K562 (cell line): Measurements from ENCODE around the gene MAPK1IP1L. TPM values are rescaled to one million over a fixed set of nuclear protein-coding genes. Genes with fewer than 3 reads are reported as not detected.
A peak's percentile ranks its signal among the peaks of the same experiment; 100 is the strongest.

ENCODE experiments used
- ATAC-seq: fragments of 200-7000 bp; cut with Tn5 transposase; 3 replicates; pipeline ENCODE4 v1.9.1; 2020; ENCODE audit warnings: moderate library complexity
- BruUV-seq: library from RNA; stranded (reverse); fragments of 400-500 nt; replicated peaks from 2 replicates; lab custom pipeline; 2021; lab: Mats Ljungman, UMichigan
- CTCF ChIA-PET: fragments of 300-600 bp; formaldehyde crosslinking; extraction: SDS; loops from one replicate; lab custom pipeline; 2021; ENCODE audit warnings: low intra/inter-chr PET ratio; lab: Yijun Ruan, JAX
- POLR2A ChIA-PET: fragments of 300-600, 350-650 bp; sonication (Branson Sonifier 250); formaldehyde crosslinking; extraction: SDS; loops from one replicate; lab custom pipeline; 2021; ENCODE audit warnings: antibody characterized with exemption, inconsistent platforms; lab: Yijun Ruan, JAX
- DNase-seq, 4 experiments: peaks; one replicate each; pipeline versions ENCODE4 v3.0.0 to v3.0.0-alpha.2; 2011 to 2018; ENCODE audit warnings: low spot score in 3 of 4, mixed read lengths in 3 of 4; ENCODE audit errors: extremely low read depth in 1 of 4
- FAIRE-seq: peaks from 2 replicates; lab custom pipeline; 2011; peaks lifted over from hg19 to GRCh38; lab: Jason Lieb, UNC
- H2AFZ ChIP-seq: 2 replicates; pipeline ENCODE4 v1.6.0; 2011; ENCODE audit warnings: low read depth, low read length, control low read depth, inconsistent platforms
- H3K27ac ChIP-seq: fragments of 200-600 bp; 3 replicates; pipeline ENCODE4 v1.8.0; 2011; ENCODE audit warnings: low read depth, mild to moderate bottlenecking, control low read depth, inconsistent platforms, low read length, moderate library complexity, mixed read lengths; ENCODE audit errors: extremely low read depth
- H3K27me3 ChIP-seq, 2 experiments: fragments of 300-600 bp in 1 of 2; 2 replicates in 1 of 2; 3 replicates in 1 of 2; pipeline versions ENCODE4 v1.6.0 to v1.8.0; 2011; ENCODE audit warnings: inconsistent platforms in 2 of 2, low read length in 2 of 2, mild to moderate bottlenecking in 1 of 2, mixed read lengths in 1 of 2, moderate library complexity in 1 of 2; ENCODE audit not compliant: control insufficient read depth in 2 of 2, insufficient read depth in 2 of 2
- H3K36me3 ChIP-seq: fragments of 300-600 bp; 3 replicates; pipeline ENCODE4 v1.8.0; 2011; ENCODE audit warnings: mild to moderate bottlenecking, low read length, inconsistent platforms; ENCODE audit not compliant: control insufficient read depth, insufficient read depth
- H3K4me1 ChIP-seq, 2 experiments: fragments of 200-600 bp in 1 of 2; replicated peaks in 1 of 2; 2 replicates in 1 of 2; 3 replicates in 1 of 2; pipeline versions ENCODE4 v1.5.1 to v1.8.0; 2011; ENCODE audit warnings: inconsistent platforms in 2 of 2, low read length in 2 of 2, mild to moderate bottlenecking in 1 of 2, mixed read lengths in 1 of 2, moderate library complexity in 1 of 2; ENCODE audit not compliant: control insufficient read depth in 2 of 2, insufficient read depth in 2 of 2
- H3K4me2 ChIP-seq: 2 replicates; pipeline ENCODE4 v1.6.1; 2011; ENCODE audit warnings: low read length, control low read depth, inconsistent platforms, mixed read lengths; ENCODE audit not compliant: insufficient read depth
- H3K4me3 ChIP-seq: fragments of 200-600 bp; sonication (generic), shearing (Covaris generic); 2 replicates; pipeline ENCODE4 v1.5.1; 2016; ENCODE audit warnings: control low read depth, inconsistent platforms
- H3K79me2 ChIP-seq: fragments of 200-600 bp; 3 replicates; pipeline ENCODE4 v1.8.0; 2011; ENCODE audit warnings: low read length, inconsistent platforms; ENCODE audit not compliant: control insufficient read depth, insufficient read depth
- H3K9ac ChIP-seq, 2 experiments: 2 replicates each; pipeline versions ENCODE4 v1.6.0 to v1.6.1; 2011; ENCODE audit warnings: low read depth in 2 of 2, low read length in 2 of 2, control low read depth in 1 of 2, inconsistent platforms in 1 of 2, mild to moderate bottlenecking in 1 of 2, mixed read lengths in 1 of 2; ENCODE audit not compliant: insufficient read depth in 1 of 2
- H3K9me1 ChIP-seq: one replicate; pipeline ENCODE4 v1.6.0; 2011; ENCODE audit warnings: inconsistent platforms, mild to moderate bottlenecking, low read length, moderate library complexity; ENCODE audit not compliant: control insufficient read depth, insufficient read depth
- H3K9me3 ChIP-seq: replicated peaks from 2 replicates; pipeline ENCODE4 v1.5.1; 2011; ENCODE audit warnings: low read depth, low read length, inconsistent platforms; ENCODE audit not compliant: control insufficient read depth, insufficient read depth
- H4K20me1 ChIP-seq: replicated peaks from 2 replicates; pipeline ENCODE4 v1.6.1; 2011; ENCODE audit warnings: low read length, inconsistent platforms, mixed read lengths; ENCODE audit not compliant: control insufficient read depth, insufficient read depth
- CBX1 ChIP-seq: sonication (generic); IDR thresholded peaks from 2 replicates; pipeline ENCODE4 v1.6.1; 2016; ENCODE audit warnings: antibody characterized with exemption, low read depth, mild to moderate bottlenecking
- CBX3 ChIP-seq, 2 experiments: IDR thresholded peaks; 1 replicate in 1 of 2; 2 replicates in 1 of 2; pipeline ENCODE4 v1.6.1; 2012; ENCODE audit warnings: inconsistent platforms in 2 of 2, low read length in 2 of 2, borderline replicate concordance in 1 of 2, control low read depth in 1 of 2
- CBX5 ChIP-seq: IDR thresholded peaks from 2 replicates; pipeline ENCODE4 v1.6.1; 2014; ENCODE audit warnings: low read depth, borderline replicate concordance
- NFRKB ChIP-seq: fragments of 450-650 bp; IDR thresholded peaks from 2 replicates; pipeline ENCODE4 v1.6.1; 2016; ENCODE audit warnings: low read depth
- RHOXF2B ChIP-seq: fragments of 250-450 bp; sonication (Bioruptor Pico); conservative IDR thresholded peaks from 2 replicates; pipeline ENCODE4 v1.5.1; 2021
- TRIM24 ChIP-seq, 2 experiments: fragments of 450-650 bp; IDR thresholded peaks; 2 replicates each; pipeline ENCODE4 v1.6.1; 2016
- TRIM28 ChIP-seq: fragments of 450-650 bp; IDR thresholded peaks from 2 replicates; pipeline ENCODE4 v1.6.1; 2017
- ZNF324 ChIP-seq: fragments of 250-450 bp; sonication (Bioruptor Pico); IDR thresholded peaks from 2 replicates; pipeline ENCODE4 v1.4.0; 2020; ENCODE audit warnings: mild to moderate bottlenecking
- WGBS: fragments of 100-300 bp; shearing (Covaris generic); methylation state at CpG from one replicate; pipeline ENCODE4 v1.1.6; 2016; ENCODE audit warnings: low coverage, mixed read lengths; ENCODE audit not compliant: insufficient coverage; ENCODE audit errors: missing lambda C conversion rate; 5-methylcytosine and 5-hydroxymethylcytosine counted together
- in situ Hi-C: fragments of 300-500 bp; cut with MboI; formaldehyde crosslinking; loops from 4 replicates; pipeline ENCODE4 v1.15.0; 2018; ENCODE audit warnings: inconsistent platforms, mixed read lengths
- intact Hi-C: fragments of 100-400 bp; cut with micrococcal nuclease; formaldehyde crosslinking; loops from 2 replicates; pipeline ENCODE4 v1.14.2; 2022
- polyA plus RNA-seq, 8 experiments: library from polyadenylated mRNA; depleted of rRNA in 4 of 8; stranded (reverse) in 5 of 8; unstranded in 3 of 8; fragments of >200 nt; fragmentation: Nextera tagmentation in 2 of 8; fragmentation: Illumina TruSeq in 1 of 8; extraction: Ambion mirVana in 2 of 8; extraction: Trizol in 1 of 8; gene quantifications; 2 replicates each; pipeline versions ENCODE4 v1.2.1 to v1.2.3, GENCODE V29; 2011 to 2014; ENCODE audit warnings: inconsistent platforms in 1 of 8, missing spikeins in 1 of 8
- total RNA-seq, 7 experiments: library from RNA; depleted of rRNA in 6 of 7; stranded (reverse); fragments of >200 nt in 6 of 7; fragmentation: Illumina TruSeq in 2 of 7; extraction: Trizol in 2 of 7; gene quantifications; 2 replicates each; pipeline versions ENCODE4 v1.2.1 to v1.2.3, GENCODE V29; 2011 to 2021; ENCODE audit warnings: low replicate concordance in 1 of 7

The MAPK1IP1L gene
- total and polyA plus RNA-seq, 9 of the 15 experiments (the other 6 are each of a cell fraction or from before 2014, with no cell fraction given), result 32.7 to 99.4 (median 49.8) TPM

- Histone ChIP-seq H3K9ac (peak overlapping the region in 1 of 2 experiments; percentile 82; a peak in 2 of 4 replicates), H3K4me1 (peaks cover 12 to 38% of the 10 kb centered on the region in 2 experiments), H3K9me3 (peaks cover 13% of the 10 kb centered on the region), H3K4me3 (no peak overlapping the region), H3K9me1 (no peaks in the 10 kb centered on the region), H3K4me2 (peak overlapping the region; percentile 72; the same call in 1 of the 2 replicates), H4K20me1 (no peaks in the 10 kb centered on the region), H3K36me3 (peaks cover 5% of the 10 kb centered on the region; the same call in 1 of the 3 replicates), H3K79me2 (no peaks in the 10 kb centered on the region), H3K27me3 (no peaks in the 10 kb centered on the region), H2AFZ (peak overlapping the region; percentile 98), H3K27ac (peak overlapping the region; percentile 99)
- ATAC-seq (no peak), FAIRE-seq (no peak), DNase-seq (peak in 2 of 4 experiments; percentile 18 to 33)
- POLR2A ChIA-PET, result interaction anchor here (0.6 to 1.2 kb wide), 4 partner anchors 11 to 195 kb away, joined by 3 to 4 read pairs (median 3); no protein-coding TSS in a partner anchor
- WGBS, result 73% methylated on average over 6 of the region's 6 CpGs
- in situ Hi-C loops, result no loop called here
- no TSS peak for BruUV-seq
- intact Hi-C loops, result loop anchor here (5.0 kb wide), 2 partner anchors 52 to 323 kb away; partner anchors contain the start of gene MAPK1IP1L
- CTCF ChIA-PET, result no interaction called here
- TF ChIP-seq ZNF324 (CRISPR knock-in tag) (peak; percentile 100), TRIM24 (IDR thresholded peaks at IDR 0.05) (peak; percentile 40 to 78; a peak in 3 of 4 replicates), NFRKB (no peak), CBX3 (IDR thresholded peaks at IDR 0.05; ENCODE audit: borderline replicate concordance in 1 of 2, low read length in 2 of 2) (peak in 1 of 2 experiments; percentile 77; a peak in 1 of 3 replicates), RHOXF2B (no peak), CBX5 (peak; percentile 82; the same call in 1 of the 2 replicates), TRIM28 (peak; percentile 70), CBX1 (0 out of 2 replicates have a peak, but pooled peaks have one; percentile 44)
Measured at GRCh38 chr14:55103971-55104954, 52.8 kb downstream of the MAPK1IP1L start.
